Upper lobe of left lung (tissue), 6 donors: ENCODE results near the gene TMEM235. TPM values are rescaled to one million over a fixed set of nuclear protein-coding genes. Genes with fewer than 3 reads are reported as not detected.

ENCODE experiments used
- ATAC-seq, 2 donors: fragments of 200-7000 bp; cut with Tn5 transposase; one replicate each; pipeline ENCODE4 v1.9.1; 2022; ENCODE audit warnings: mild to moderate bottlenecking in 2 of 2, moderate library complexity in 2 of 2; ENCODE audit not compliant: low FRiP score in 2 of 2
- DNase-seq, 2 donors: peaks; one replicate each; pipeline ENCODE4 v3.0.0-alpha.2; 2019 to 2020
- H3K27ac ChIP-seq, 4 donors: fragments of 200-600 bp; sonication (generic); one replicate each; pipeline ENCODE4 v1.5.1; 2016 to 2019
- H3K27me3 ChIP-seq, 4 donors: fragments of 200-600 bp; sonication (generic); one replicate each; pipeline ENCODE4 v1.5.1; 2017 to 2019
- H3K36me3 ChIP-seq, 4 donors: fragments of 200-600 bp; sonication (generic); one replicate each; pipeline ENCODE4 v1.5.1; 2016 to 2019
- H3K4me1 ChIP-seq, 4 donors: fragments of 200-600 bp; sonication (generic); one replicate each; pipeline ENCODE4 v1.5.1; 2018 to 2019
- H3K4me3 ChIP-seq, 4 donors: fragments of 200-600 bp; sonication (generic); one replicate each; pipeline ENCODE4 v1.5.1; 2017 to 2019; ENCODE audit warnings: mild to moderate bottlenecking in 2 of 4, moderate library complexity in 1 of 4
- H3K9me3 ChIP-seq, 4 donors: fragments of 200-600 bp; sonication (generic); one replicate each; pipeline ENCODE4 v1.5.1; 2018 to 2019
- CTCF ChIP-seq, 6 experiments: fragments of 450-650 bp in 4 of 6; fragments of 200-600 bp in 2 of 6; sonication (generic) in 2 of 6; IDR thresholded peaks; one replicate each; pipeline ENCODE4 v1.5.1; 2016 to 2019; ENCODE audit warnings: antibody characterized with exemption in 6 of 6
- EP300 ChIP-seq, 4 donors: sonication (generic); formaldehyde crosslinking; IDR thresholded peaks; one replicate each; pipeline ENCODE4 v1.5.1; 2017; ENCODE audit warnings: antibody characterized with exemption in 4 of 4, control low read depth in 2 of 4
- POLR2A ChIP-seq, 4 donors: fragments of 450-650 bp; IDR thresholded peaks; one replicate each; pipeline ENCODE4 v1.5.1; 2016 to 2017; ENCODE audit warnings: antibody characterized with exemption in 4 of 4, mild to moderate bottlenecking in 2 of 4
- POLR2AphosphoS5 ChIP-seq, 2 donors: sonication (generic); formaldehyde crosslinking; IDR thresholded peaks; one replicate each; pipeline ENCODE4 v1.5.1; 2017; ENCODE audit warnings: antibody characterized with exemption in 2 of 2
- WGBS, 2 donors: methylation state at CpG; one replicate each; pipeline ENCODE4 v1.1.5; 2017 to 2018; 5-methylcytosine and 5-hydroxymethylcytosine counted together
- total RNA-seq, 6 donors: library from RNA; depleted of rRNA in 4 of 6; stranded (reverse); fragments of >200 nt in 4 of 6; gene quantifications; one replicate each; pipeline versions ENCODE4 v1.1.0 to v1.2.1, GENCODE V29; 2016 to 2021
- donor health status: DM: no; HTN: no; CAD: no; lungs with moderate emphysema.
- donor health status: DM: no; HTN: yes; CAD: no; lungs with severe emphysema.

TMEM235 gene
- total RNA-seq, 6 donors from 2014 or later: not detected

- no peak for TF ChIP-seq POLR2A (IDR thresholded peaks at IDR 0.05)
- no peak for TF ChIP-seq CTCF (IDR thresholded peaks at IDR 0.05)
- TF ChIP-seq EP300 (IDR thresholded peaks at IDR 0.05): no peak
- no peak for TF ChIP-seq POLR2AphosphoS5 (IDR thresholded peaks at IDR 0.05)
- Histone ChIP-seq H3K36me3 (no peaks in the 10 kb centered on the region), H3K4me3 (no peak overlapping the region), H3K4me1 (peaks cover 0 to 6% (median 0%) of the 10 kb centered on the region in 4 donors), H3K27ac (no peak overlapping the region), H3K9me3 (no peaks in the 10 kb centered on the region), H3K27me3 (no peaks in the 10 kb centered on the region)
- 87 to 97% methylated on average over 8 to 13 of the region's 13 CpGs for WGBS, 2 donors
- DNase-seq (no peak), ATAC-seq (no peak)
These were observed 10.0 kb downstream of the TMEM235 start for GRCh38 chr17:78241277-78242023.

- WGBS, 2 donors: 80 to 91% methylated on average over 17 to 20 of the region's 21 CpGs
- Histone ChIP-seq H3K27me3 (no peaks in the 10 kb centered on the region), H3K36me3 (no peaks in the 10 kb centered on the region), H3K4me3 (no peak overlapping the region), H3K9me3 (no peaks in the 10 kb centered on the region), H3K27ac (no peak overlapping the region), H3K4me1 (peaks cover 0 to 6% (median under 1%) of the 10 kb centered on the region in 4 donors)
- peak; percentile 34 to 47 for ATAC-seq
- no peak for TF ChIP-seq EP300 (IDR thresholded peaks at IDR 0.05)
- no peak for TF ChIP-seq CTCF (IDR thresholded peaks at IDR 0.05)
- TF ChIP-seq POLR2AphosphoS5 (IDR thresholded peaks at IDR 0.05): no peak
- TF ChIP-seq POLR2A (IDR thresholded peaks at IDR 0.05): no peak
- DNase-seq: peak in 1 of 2 donors; percentile 39
These were observed 10.8 kb downstream of the TMEM235 start for GRCh38 chr17:78242024-78242742.

GRCh38 chr17:78247304-78247703 lies 15.9 kb downstream of the TMEM235 start:
- Histone ChIP-seq H3K9me3 (no peaks in the 10 kb centered on the region), H3K36me3 (no peaks in the 10 kb centered on the region), H3K27me3 (no peaks in the 10 kb centered on the region), H3K4me1 (peaks cover 17 to 23% (median 18%) of the 10 kb centered on the region in 4 donors), H3K4me3 (no peak overlapping the region), H3K27ac (peak overlapping the region in 2 of 4 donors; percentile 71 to 88)
- ATAC-seq (no peak), DNase-seq (no peak)
- 85 to 87% methylated on average over 8 of the region's 8 CpGs for WGBS, 2 donors
- no peak for TF ChIP-seq EP300 (IDR thresholded peaks at IDR 0.05)
- no peak for TF ChIP-seq POLR2AphosphoS5 (IDR thresholded peaks at IDR 0.05)
- no peak for TF ChIP-seq POLR2A (IDR thresholded peaks at IDR 0.05)
- TF ChIP-seq CTCF (IDR thresholded peaks at IDR 0.05): no peak

- no peaks in the 10 kb centered on the region for H3K27me3 ChIP-seq
- H3K4me3 ChIP-seq: no peak overlapping the region
- peak overlapping the region in 3 of 4 donors; percentile 47 to 88 (median 71) for H3K27ac ChIP-seq
- no peaks in the 10 kb centered on the region for H3K36me3 ChIP-seq
- no peaks in the 10 kb centered on the region for H3K9me3 ChIP-seq
- 79 to 86% methylated on average over 22 to 30 of the region's 30 CpGs for WGBS, 2 donors
- DNase-seq (peak in 1 of 2 donors; percentile 74), ATAC-seq (no peak)
- TF ChIP-seq POLR2A (IDR thresholded peaks at IDR 0.05): peak in 1 of 4 donors; percentile 12
- peak; percentile 55 to 80 for TF ChIP-seq POLR2AphosphoS5 (IDR thresholded peaks at IDR 0.05)
- TF ChIP-seq EP300 (IDR thresholded peaks at IDR 0.05): no peak
- TF ChIP-seq CTCF (IDR thresholded peaks at IDR 0.05): no peak
- H3K4me1 ChIP-seq: peaks cover 17 to 32% (median 20%) of the 10 kb centered on the region in 4 donors
These were observed 16.9 kb downstream of the TMEM235 start for GRCh38 chr17:78248051-78248914.
